H1 (cell line): ENCODE results near the gene ADCY5. TPM values are rescaled to one million over a fixed set of nuclear protein-coding genes. Genes with fewer than 3 reads are reported as not detected.

Source experiments
- CTCF ChIA-PET: fragments of 300-600 bp; sonication (Branson Sonifier 250); formaldehyde crosslinking; loops from one replicate; lab custom pipeline; 2021; ENCODE audit not compliant: partially characterized antibody; lab: Charles Lee
- POLR2A ChIA-PET: fragments of 300-600 bp; sonication (Branson Sonifier 250); formaldehyde crosslinking; loops from one replicate; lab custom pipeline; 2021; ENCODE audit warnings: inconsistent platforms; ENCODE audit not compliant: partially characterized antibody; lab: Charles Lee
- DNase-seq, 2 experiments: peaks; one replicate each; pipeline versions ENCODE4 v3.0.0 to v3.0.0-alpha.2; 2010 to 2022; ENCODE audit warnings: low spot score in 2 of 2, low read depth in 1 of 2, mixed read lengths in 1 of 2
- FAIRE-seq: peaks from 2 replicates; lab custom pipeline; 2011; peaks lifted over from hg19 to GRCh38; lab: Jason Lieb, UNC
- H2AFZ ChIP-seq: 2 replicates; pipeline ENCODE4 v1.8.1; 2012; ENCODE audit warnings: low read length, inconsistent platforms
- H2AK5ac ChIP-seq: 2 replicates; pipeline ENCODE4 v1.6.1; 2013; ENCODE audit warnings: low read depth, low read length
- H2BK120ac ChIP-seq: replicated peaks from 2 replicates; pipeline ENCODE3; 2013; ENCODE audit warnings: low read depth, low read length, inconsistent platforms
- H2BK12ac ChIP-seq: 2 replicates; pipeline ENCODE4 v1.6.1; 2013; ENCODE audit warnings: low read depth, low read length
- H2BK15ac ChIP-seq: 2 replicates; pipeline ENCODE4 v1.6.1; 2013; ENCODE audit warnings: low read length
- H2BK20ac ChIP-seq: 2 replicates; pipeline ENCODE4 v1.6.1; 2013; ENCODE audit warnings: low read length
- H2BK5ac ChIP-seq: 2 replicates; pipeline ENCODE4 v1.6.1; 2013; ENCODE audit warnings: low read depth, low read length
- H3K14ac ChIP-seq: 2 replicates; pipeline ENCODE4 v1.6.1; 2013; ENCODE audit warnings: inconsistent platforms; ENCODE audit not compliant: insufficient read length
- H3K18ac ChIP-seq: 2 replicates; pipeline ENCODE4 v1.6.1; 2013; ENCODE audit warnings: low read length; ENCODE audit errors: extremely low read depth
- H3K23ac ChIP-seq: 2 replicates; pipeline ENCODE4 v1.6.1; 2013; ENCODE audit warnings: inconsistent platforms; ENCODE audit not compliant: insufficient read length
- H3K23me2 ChIP-seq: 2 replicates; pipeline ENCODE4 v1.6.1; 2013; ENCODE audit warnings: low read depth, low read length
- H3K27ac ChIP-seq: 2 replicates; pipeline ENCODE4 v1.6.1; 2011; ENCODE audit warnings: low read depth, low read length, inconsistent platforms
- H3K27me3 ChIP-seq, 4 experiments: replicated peaks in 1 of 4; 1 replicate in 1 of 4; 2 replicates in 3 of 4; pipeline versions ENCODE4 v1.6.1 to v1.8.1; 2011 to 2013; ENCODE audit warnings: low read length in 3 of 4, mild to moderate bottlenecking in 3 of 4, inconsistent platforms in 2 of 4, mixed read lengths in 2 of 4, moderate library complexity in 1 of 4; ENCODE audit not compliant: control insufficient read depth in 3 of 4, insufficient read depth in 3 of 4; ENCODE audit errors: extremely low read depth in 1 of 4
- H3K36me3 ChIP-seq, 4 experiments: 2 replicates each; pipeline versions ENCODE4 v1.6.1 to v1.8.1; 2011 to 2013; ENCODE audit warnings: mild to moderate bottlenecking in 4 of 4, low read length in 3 of 4, moderate library complexity in 2 of 4, control low read depth in 1 of 4, inconsistent platforms in 1 of 4; ENCODE audit not compliant: insufficient read depth in 4 of 4, control insufficient read depth in 2 of 4
- H3K4ac ChIP-seq: replicated peaks from 2 replicates; pipeline ENCODE3; 2013; ENCODE audit warnings: low read length, low read depth, mixed read lengths, inconsistent platforms; ENCODE audit not compliant: insufficient read length
- H3K4me1 ChIP-seq, 4 experiments: replicated peaks in 1 of 4; 1 replicate in 1 of 4; 2 replicates in 3 of 4; pipeline versions ENCODE4 v1.6.1 to v1.8.1; 2011 to 2013; ENCODE audit warnings: low read length in 3 of 4, inconsistent platforms in 2 of 4, mixed read lengths in 1 of 4; ENCODE audit not compliant: insufficient read depth in 4 of 4, control insufficient read depth in 3 of 4
- H3K4me2 ChIP-seq, 2 experiments: 2 replicates each; pipeline versions ENCODE4 v1.6.1 to v1.8.1; 2011 to 2013; ENCODE audit warnings: low read depth in 2 of 2, low read length in 2 of 2, control low read depth in 1 of 2, inconsistent platforms in 1 of 2, mild to moderate bottlenecking in 1 of 2; ENCODE audit not compliant: insufficient read depth in 1 of 2
- H3K4me3 ChIP-seq, 4 experiments: fragments of 200-600, 300-600 bp in 1 of 4; sonication (generic), shearing (Covaris generic), sonication (Bioruptor Twin) in 1 of 4; 2 replicates each; pipeline versions ENCODE4 v1.5.1 to v1.8.1; 2011 to 2016; ENCODE audit warnings: low read length in 4 of 4, low read depth in 3 of 4, control low read depth in 2 of 4, inconsistent platforms in 2 of 4, mild to moderate bottlenecking in 2 of 4, mixed read lengths in 1 of 4, moderate library complexity in 1 of 4; ENCODE audit not compliant: insufficient read depth in 2 of 4; ENCODE audit errors: extremely low read depth in 1 of 4
- H3K56ac ChIP-seq: replicated peaks from 2 replicates; pipeline ENCODE3; 2013; ENCODE audit warnings: low read depth, mild to moderate bottlenecking, mixed read lengths, low read length, inconsistent platforms; ENCODE audit not compliant: insufficient read length
- H3K79me1 ChIP-seq: 2 replicates; pipeline ENCODE4 v1.6.1; 2013; ENCODE audit warnings: low read depth, low read length, control low read depth
- H3K79me2 ChIP-seq, 2 experiments: 2 replicates each; pipeline versions ENCODE4 v1.6.1 to v1.8.1; 2012 to 2013; ENCODE audit warnings: low read length in 2 of 2, mild to moderate bottlenecking in 2 of 2, inconsistent platforms in 1 of 2; ENCODE audit not compliant: insufficient read depth in 2 of 2, control insufficient read depth in 1 of 2
- H3K9ac ChIP-seq, 4 experiments: replicated peaks in 1 of 4; 1 replicate in 1 of 4; 2 replicates in 3 of 4; pipeline versions ENCODE4 v1.6.1 to v1.8.1; 2011 to 2013; ENCODE audit warnings: low read depth in 3 of 4, low read length in 3 of 4, control low read depth in 2 of 4, mild to moderate bottlenecking in 2 of 4, moderate library complexity in 2 of 4, inconsistent platforms in 1 of 4; ENCODE audit errors: extremely low read depth in 1 of 4
- H3K9me3 ChIP-seq, 2 experiments: 2 replicates each; pipeline versions ENCODE4 v1.6.1 to v1.8.1; 2012 to 2013; ENCODE audit warnings: mild to moderate bottlenecking in 2 of 2, moderate library complexity in 2 of 2, control low read depth in 1 of 2, inconsistent platforms in 1 of 2, low read depth in 1 of 2, low read length in 1 of 2, mixed read lengths in 1 of 2; ENCODE audit not compliant: insufficient read depth in 2 of 2
- H4K20me1 ChIP-seq, 2 experiments: replicated peaks in 1 of 2; 2 replicates each; pipeline versions ENCODE3 to v1.8.1; 2011 to 2013; ENCODE audit warnings: inconsistent platforms in 2 of 2, low read length in 2 of 2, mild to moderate bottlenecking in 1 of 2; ENCODE audit not compliant: insufficient read depth in 2 of 2, control insufficient read depth in 1 of 2
- H4K5ac ChIP-seq: 2 replicates; pipeline ENCODE4 v1.6.1; 2013; ENCODE audit warnings: low read length, low read depth, mixed read lengths, inconsistent platforms; ENCODE audit not compliant: insufficient read length
- H4K8ac ChIP-seq: 2 replicates; pipeline ENCODE4 v1.8.0; 2013; ENCODE audit warnings: mild to moderate bottlenecking, moderate library complexity, low read length, inconsistent platforms; ENCODE audit not compliant: insufficient read depth; ENCODE audit errors: extremely low read depth
- H4K91ac ChIP-seq: replicated peaks from 2 replicates; pipeline ENCODE3; 2013; ENCODE audit warnings: low read length, mixed read lengths, inconsistent platforms; ENCODE audit not compliant: insufficient read length
- FOSL1 ChIP-seq: IDR thresholded peaks from 2 replicates; pipeline ENCODE4 v1.6.1; 2011; ENCODE audit warnings: mild to moderate bottlenecking, low read depth, low read length, moderate library complexity; ENCODE audit not compliant: insufficient read depth
- HDAC6 ChIP-seq: IDR thresholded peaks from one replicate; pipeline ENCODE4 v1.7.1; 2012; ENCODE audit warnings: low read depth, mild to moderate bottlenecking, inconsistent platforms, low read length, moderate library complexity
- SP1 ChIP-seq: IDR thresholded peaks from 2 replicates; pipeline ENCODE4 v1.6.1; 2011; ENCODE audit warnings: low read depth, low read length
- TAF7 ChIP-seq: optimal IDR thresholded peaks from 2 replicates; pipeline ENCODE3; 2011; ENCODE audit warnings: low read depth, mild to moderate bottlenecking, inconsistent platforms, low read length, moderate library complexity, borderline replicate concordance
- YY1 ChIP-seq: IDR thresholded peaks from 2 replicates; pipeline ENCODE4 v1.6.1; 2011; ENCODE audit warnings: low read depth, mild to moderate bottlenecking, low read length
- WGBS, 2 experiments: shearing (Covaris generic) in 1 of 2; methylation state at CpG; one replicate each; pipeline versions ENCODE4 v1.1.6 to v1.1.7; 2013 to 2015; ENCODE audit warnings: low lambda C conversion rate in 2 of 2, mixed read lengths in 2 of 2, inconsistent platforms in 1 of 2, low coverage in 1 of 2, missing lambda C conversion rate in 1 of 2; ENCODE audit not compliant: insufficient replicate concordance in 2 of 2, insufficient coverage in 1 of 2, insufficient read length in 1 of 2; ENCODE audit errors: extremely low coverage in 1 of 2, missing lambda C conversion rate in 1 of 2; 5-methylcytosine and 5-hydroxymethylcytosine counted together
- polyA plus RNA-seq, 7 experiments: library from polyadenylated mRNA; depleted of rRNA in 3 of 7; stranded (reverse) in 5 of 7; unstranded in 2 of 7; fragments of >200 nt in 5 of 7; fragments of 200-250 nt in 2 of 7; gene quantifications; 1 replicate in 5 of 7; 2 replicates in 1 of 7; 4 replicates in 1 of 7; pipeline versions ENCODE4 v1.2.1 to v1.2.3, GENCODE V29; 2011 to 2013; ENCODE audit warnings: missing spikeins in 2 of 7, mixed read lengths in 2 of 7
- total RNA-seq: library from RNA; stranded (reverse); fragmentation: NEBNext Ultra II Directional; extraction: Animal tissue kit (Norgen Biotek cat#: 25700); gene quantifications from 2 replicates; pipeline ENCODE4 v1.2.1, GENCODE V29; 2021
- TF ChIP-seq, protein P1 (sequence below): IDR thresholded peaks from 2 replicates; pipeline ENCODE4 v1.6.1; 2011; ENCODE audit warnings: low read depth, mild to moderate bottlenecking, low read length; ENCODE audit not compliant: insufficient read depth
- TF ChIP-seq, protein P2 (sequence below): IDR thresholded peaks from 2 replicates; pipeline ENCODE4 v1.6.1; 2012; ENCODE audit warnings: low read length, inconsistent platforms

Gene ADCY5
- total and polyA plus RNA-seq, 2 of the 8 experiments (the other 6 are each of a cell fraction or from before 2014, with no cell fraction given): 18.9 to 40.8 TPM

DNA sequence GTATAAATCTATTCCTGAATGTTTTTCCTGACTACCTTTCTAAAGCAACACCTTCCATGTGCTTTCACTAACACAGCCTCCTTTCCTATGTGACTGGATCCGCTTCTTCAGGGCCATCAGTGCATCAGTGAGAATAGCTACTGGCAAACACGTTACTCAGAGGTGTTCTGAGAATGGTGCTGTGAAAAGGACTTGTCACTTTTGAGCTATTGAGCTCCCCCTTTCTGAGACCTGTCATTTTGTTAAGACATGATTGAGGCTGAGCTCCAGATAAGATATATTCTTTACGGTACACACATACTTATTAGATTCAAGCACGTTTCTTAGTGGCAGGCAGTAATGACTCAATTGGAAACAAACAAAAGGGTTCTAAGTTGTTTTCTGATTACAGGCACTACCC lies 45.0 kb upstream of the ADCY5 start:
- H4K91ac ChIP-seq: no peak overlapping the region
- H3K4me1 ChIP-seq: no peaks in the 10 kb centered on the region
- H3K56ac ChIP-seq: no peak overlapping the region
- H3K4me2 ChIP-seq: no peak overlapping the region
- WGBS, 2 experiments: 87% methylated on average over 4 of the region's 4 CpGs; no CpG with 5 or more reads in 1 of the 2 experiments
- peaks cover 0 to 3% (median under 1%) of the 10 kb centered on the region in 4 experiments; a peak in 2 of 8 replicates for H3K36me3 ChIP-seq
- no peaks in the 10 kb centered on the region for H3K79me2 ChIP-seq
- no peak overlapping the region for H3K18ac ChIP-seq
- H2BK20ac ChIP-seq: no peak overlapping the region
- DNase-seq (no peak), FAIRE-seq (no peak)
- H3K79me1 ChIP-seq: no peaks in the 10 kb centered on the region
- no peaks in the 10 kb centered on the region for H3K27me3 ChIP-seq
- H2AK5ac ChIP-seq: no peak overlapping the region
- H2AFZ ChIP-seq: no peak overlapping the region
- ChIA-PET POLR2A (no interaction called here), CTCF (interaction anchor here (0.5 to 3.2 kb wide), 17 partner anchors 9 to 179 kb away, joined by 3 to 13 read pairs (median 3); partner anchors contain the start of gene ADCY5)
- H2BK5ac ChIP-seq: no peak overlapping the region
- no peak overlapping the region for H4K5ac ChIP-seq
- H3K23ac ChIP-seq: no peak overlapping the region
- H4K20me1 ChIP-seq: no peaks in the 10 kb centered on the region
- no peaks in the 10 kb centered on the region for H3K23me2 ChIP-seq
- H3K9ac ChIP-seq: no peak overlapping the region
- no peak overlapping the region for H3K14ac ChIP-seq
- no peaks in the 10 kb centered on the region for H3K9me3 ChIP-seq
- H3K27ac ChIP-seq: no peak overlapping the region
- no peak overlapping the region for H4K8ac ChIP-seq
- H2BK120ac ChIP-seq: no peak overlapping the region
- H2BK12ac ChIP-seq: no peak overlapping the region
- H2BK15ac ChIP-seq: no peak overlapping the region
- H3K4me3 ChIP-seq: no peak overlapping the region
- no peak overlapping the region for H3K4ac ChIP-seq
- TF ChIP-seq FOSL1: no peak
- no peak for TF ChIP-seq HDAC6
- no peak for TF ChIP-seq SP1
- no peak for TF ChIP-seq TAF7
- TF ChIP-seq, protein P1, sequence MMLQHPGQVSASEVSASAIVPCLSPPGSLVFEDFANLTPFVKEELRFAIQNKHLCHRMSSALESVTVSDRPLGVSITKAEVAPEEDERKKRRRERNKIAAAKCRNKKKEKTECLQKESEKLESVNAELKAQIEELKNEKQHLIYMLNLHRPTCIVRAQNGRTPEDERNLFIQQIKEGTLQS: no peak
- TF ChIP-seq YY1: no peak
- TF ChIP-seq, protein P2, sequence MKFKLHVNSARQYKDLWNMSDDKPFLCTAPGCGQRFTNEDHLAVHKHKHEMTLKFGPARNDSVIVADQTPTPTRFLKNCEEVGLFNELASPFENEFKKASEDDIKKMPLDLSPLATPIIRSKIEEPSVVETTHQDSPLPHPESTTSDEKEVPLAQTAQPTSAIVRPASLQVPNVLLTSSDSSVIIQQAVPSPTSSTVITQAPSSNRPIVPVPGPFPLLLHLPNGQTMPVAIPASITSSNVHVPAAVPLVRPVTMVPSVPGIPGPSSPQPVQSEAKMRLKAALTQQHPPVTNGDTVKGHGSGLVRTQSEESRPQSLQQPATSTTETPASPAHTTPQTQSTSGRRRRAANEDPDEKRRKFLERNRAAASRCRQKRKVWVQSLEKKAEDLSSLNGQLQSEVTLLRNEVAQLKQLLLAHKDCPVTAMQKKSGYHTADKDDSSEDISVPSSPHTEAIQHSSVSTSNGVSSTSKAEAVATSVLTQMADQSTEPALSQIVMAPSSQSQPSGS: no peak
